ENCODE results near the gene RBM4B.
A peak's percentile ranks its signal among the peaks of the same experiment; 100 is the strongest.
"Not testable (repeated sequence)": the region's sequence is repeated elsewhere in the genome, so short reads cannot be mapped to it uniquely, and the experiment has no call there.

The RBM4B gene

GRCh38 chr11:66639814-66640340 is 37.8 kb downstream of the RBM4B start:
- DNase-seq: not testable (repeated sequence)

DNA sequence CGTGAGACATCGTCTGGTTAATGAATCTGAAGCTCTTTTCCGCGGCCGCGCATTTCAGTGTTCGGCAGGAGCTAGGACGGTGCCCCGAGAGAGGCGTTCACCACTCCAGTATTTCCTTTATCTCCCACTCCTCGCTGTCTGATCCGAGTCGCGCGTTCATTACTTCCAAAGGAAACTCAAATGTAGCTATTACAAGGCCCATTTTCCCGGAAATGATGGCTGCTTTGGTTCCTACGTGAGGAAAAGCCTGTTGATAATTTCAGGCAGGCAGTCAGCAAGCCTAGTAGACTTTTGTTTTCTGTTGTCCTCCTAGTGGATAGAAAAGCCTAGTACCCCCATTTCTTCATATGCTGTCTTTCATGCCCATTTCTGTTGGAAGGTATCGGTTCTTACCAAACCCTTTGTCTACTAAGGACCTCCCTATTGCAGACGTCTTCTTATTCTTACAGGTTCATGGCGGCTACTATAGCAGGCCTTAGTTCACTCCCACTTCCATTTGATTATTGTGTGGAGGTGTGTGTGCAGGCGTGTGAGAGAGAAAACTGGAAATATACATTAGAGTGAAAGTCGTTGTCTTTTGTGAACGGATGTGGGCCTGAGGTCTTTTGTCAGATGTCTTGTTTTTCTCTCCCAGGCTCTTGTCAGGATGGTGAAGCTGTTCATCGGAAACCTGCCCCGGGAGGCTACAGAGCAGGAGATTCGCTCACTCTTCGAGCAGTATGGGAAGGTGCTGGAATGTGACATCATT is 38.4 kb downstream of the RBM4B start:
- peak in 5 of 6 experiments; percentile 22 to 76 (median 57) for DNase-seq

DNA sequence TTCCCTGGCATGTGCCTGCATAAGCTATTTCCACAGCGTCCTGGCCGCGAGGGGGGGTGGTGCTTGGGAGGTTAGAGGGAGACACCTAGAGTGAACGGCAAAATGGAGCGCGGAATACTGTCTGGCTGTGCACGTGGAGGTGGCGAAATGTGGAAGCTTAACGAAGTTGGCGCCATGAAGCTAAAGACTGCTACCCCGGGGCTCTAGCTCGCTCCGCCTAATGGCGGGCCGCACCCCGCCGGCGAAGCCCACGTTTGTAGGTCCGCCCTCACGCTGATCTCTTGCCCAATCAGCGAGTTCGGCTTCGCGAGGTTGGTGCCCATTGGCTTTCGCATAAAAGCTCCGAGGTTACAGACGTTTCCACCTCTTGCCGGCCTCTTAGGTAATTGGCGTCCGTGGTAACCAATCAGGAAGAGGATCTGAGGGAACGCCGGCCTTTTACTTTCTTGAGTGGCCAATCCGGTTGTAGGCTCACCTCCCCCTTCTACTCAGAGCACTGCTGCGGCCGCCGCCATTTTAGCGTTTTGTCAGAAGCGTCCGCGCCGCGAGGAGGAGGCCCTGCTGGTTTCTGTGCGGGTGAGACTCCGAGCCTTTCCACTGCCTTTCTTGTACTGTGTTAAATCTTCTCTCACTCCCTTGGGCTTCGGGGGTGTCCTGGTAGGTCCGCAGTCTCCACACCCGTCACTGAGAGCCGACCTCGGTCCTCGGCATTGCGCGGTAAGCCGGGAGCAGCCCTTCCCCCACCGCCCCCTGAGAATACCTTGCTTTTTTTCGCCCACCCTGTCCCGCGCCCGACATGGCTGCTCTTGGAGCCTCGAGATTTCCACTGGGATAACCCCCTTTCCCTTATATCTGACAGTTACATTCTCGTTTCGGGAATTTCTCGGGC is 39.3 kb downstream of the RBM4B start, which contains the start of gene RBM4:
Gene RBM4, plus strand, starts transcription at position 527 of the 889 bp plus-strand sequence. CDS start 1,009 bp downstream, outside the sequence.
- DNase-seq: peak; percentile 85 to 99 (median 97)

DNA sequence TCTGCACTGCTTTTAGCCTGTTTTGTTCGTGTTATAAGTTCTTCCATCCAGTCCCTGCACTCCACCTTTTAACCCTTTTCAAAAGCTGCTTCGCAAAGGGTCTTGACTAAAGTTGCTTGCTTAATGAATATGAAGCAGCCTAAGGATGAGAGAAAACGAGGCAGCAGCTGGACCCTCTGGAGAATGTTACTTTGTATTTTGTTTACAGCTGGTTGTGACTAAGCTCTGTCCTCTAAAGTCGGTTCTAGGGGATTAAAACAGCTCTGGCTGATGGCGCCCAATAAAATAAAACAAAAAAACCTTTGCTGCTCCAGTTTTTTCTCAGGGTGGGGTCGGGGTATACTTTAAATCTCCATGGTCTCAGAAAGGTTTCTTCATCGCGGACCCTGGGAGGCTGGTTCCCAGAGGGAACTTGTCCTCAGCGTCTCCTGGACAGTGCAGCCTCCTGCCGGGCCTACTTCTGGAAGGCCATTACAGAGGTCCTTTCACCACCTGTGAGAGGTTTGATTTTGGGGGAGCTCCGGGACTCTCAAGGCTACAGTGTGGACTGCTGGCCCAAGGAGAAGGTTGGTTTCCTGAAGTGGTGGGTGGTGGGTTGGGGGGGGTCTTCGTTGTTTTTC is 40.0 kb downstream of the RBM4B start:
- DNase-seq: no peak

DNA sequence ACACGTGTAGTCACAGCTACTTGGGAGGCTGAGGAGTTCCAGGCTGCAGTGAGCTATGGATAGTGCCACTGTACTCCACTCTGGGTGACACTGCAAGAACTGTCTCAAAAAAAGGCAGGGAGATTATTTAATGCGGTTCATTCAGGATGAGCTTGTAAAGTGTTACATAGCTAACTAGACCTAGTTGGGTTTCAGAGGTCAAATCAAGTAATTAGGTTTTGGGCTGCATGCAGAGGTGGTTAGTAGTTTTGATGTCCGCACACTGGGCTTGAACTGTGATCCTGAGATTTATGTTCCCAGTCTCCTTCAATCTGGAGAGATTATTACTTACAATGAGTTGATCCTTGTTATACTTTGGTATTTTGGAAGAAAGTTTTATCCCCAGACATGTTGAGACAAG is 41.3 kb downstream of the RBM4B start:
- no peak for DNase-seq

- DNase-seq: no peak
These were observed 44.7 kb downstream of the RBM4B start for GRCh38 chr11:66632952-66633351.

DNA sequence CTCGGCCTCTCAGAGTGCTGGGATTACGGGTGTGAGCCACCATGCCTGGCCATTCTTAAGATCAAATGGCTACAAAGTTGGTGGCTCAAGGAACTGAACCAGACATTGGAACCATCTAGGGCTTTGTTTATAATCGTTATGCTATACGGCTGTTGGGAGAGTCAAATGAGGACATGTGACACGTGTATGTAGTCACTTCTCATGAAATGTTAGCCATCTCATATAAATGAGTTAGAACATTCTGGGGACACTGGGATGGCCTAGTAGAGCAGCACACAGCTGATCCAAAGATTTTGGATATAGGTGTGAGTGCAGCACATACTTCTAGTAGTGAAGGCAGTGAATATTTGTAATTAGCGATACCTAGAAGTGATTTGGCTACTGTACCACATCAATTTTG is 45.8 kb downstream of the RBM4B start:
- DNase-seq: no peak

GRCh38 chr11:66629356-66629755 is 48.3 kb downstream of the RBM4B start:
- DNase-seq: no peak

DNA sequence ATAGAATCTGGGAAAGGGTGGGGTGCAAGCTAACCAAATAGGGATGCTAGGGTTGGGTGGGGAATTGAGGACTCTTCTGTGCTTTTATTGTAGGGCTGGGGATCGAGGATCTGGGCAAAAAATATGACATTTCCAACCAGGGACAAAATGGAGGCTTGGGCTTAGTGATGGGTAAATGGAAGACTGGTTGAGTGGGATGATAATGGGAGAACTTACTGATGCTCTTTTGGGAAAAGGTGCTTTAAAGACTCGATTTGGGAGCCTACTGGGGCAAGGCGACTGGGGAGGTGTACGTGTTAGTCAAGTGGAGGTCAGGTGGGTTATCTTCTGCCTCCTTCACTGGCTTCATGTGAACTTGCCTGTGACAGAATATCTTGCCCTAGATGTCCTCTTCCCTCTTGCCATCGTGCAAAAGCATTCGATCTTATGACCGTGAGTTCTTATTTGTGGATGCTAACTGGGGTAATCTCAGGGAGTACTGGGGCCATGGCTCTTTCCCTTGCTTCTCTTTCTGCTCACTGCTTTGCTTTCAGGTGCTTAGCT is 49.6 kb downstream of the RBM4B start:
- DNase-seq: no peak

- DNase-seq: no peak
These were observed 50.8 kb downstream of the RBM4B start for GRCh38 chr11:66626926-66627325.

GRCh38 chr11:66626382-66626781 is 51.3 kb downstream of the RBM4B start:
- DNase-seq: no peak

DNA sequence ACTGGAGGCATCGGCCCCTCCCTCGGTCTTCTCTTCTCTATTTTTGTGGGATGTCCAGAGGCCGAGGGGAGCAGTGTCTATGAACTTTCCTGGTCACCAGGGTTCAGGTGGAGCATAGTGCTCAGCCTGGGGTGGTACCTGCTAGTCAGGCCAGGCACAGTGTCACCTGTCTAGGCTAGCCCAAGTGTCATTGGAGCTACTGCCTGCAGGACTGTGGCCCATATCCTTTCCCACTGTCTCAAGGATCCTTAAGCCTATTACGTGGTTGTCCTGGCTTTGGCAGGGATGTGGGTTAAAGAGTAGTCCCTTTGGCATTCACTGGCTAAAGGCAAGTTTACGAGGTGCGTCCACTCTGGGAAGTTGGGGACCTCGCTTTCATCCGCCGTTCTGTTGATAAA is 51.9 kb downstream of the RBM4B start:
- DNase-seq: no peak

- DNase-seq: no peak
These were observed 52.5 kb downstream of the RBM4B start for GRCh38 chr11:66625041-66625751.

DNA sequence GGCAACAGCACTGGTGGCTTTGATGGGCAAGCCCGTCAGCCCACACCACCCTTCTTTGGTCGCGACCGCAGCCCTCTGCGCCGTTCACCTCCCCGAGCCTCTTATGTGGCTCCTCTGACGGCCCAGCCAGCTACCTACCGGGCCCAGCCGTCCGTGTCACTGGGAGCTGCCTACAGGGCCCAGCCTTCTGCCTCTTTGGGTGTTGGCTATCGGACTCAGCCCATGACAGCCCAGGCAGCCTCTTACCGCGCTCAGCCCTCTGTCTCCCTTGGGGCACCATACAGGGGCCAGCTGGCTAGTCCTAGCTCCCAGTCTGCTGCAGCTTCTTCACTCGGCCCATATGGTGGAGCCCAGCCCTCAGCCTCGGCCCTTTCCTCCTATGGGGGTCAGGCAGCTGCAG is 53.2 kb downstream of the RBM4B start:
- no peak for DNase-seq

DNA sequence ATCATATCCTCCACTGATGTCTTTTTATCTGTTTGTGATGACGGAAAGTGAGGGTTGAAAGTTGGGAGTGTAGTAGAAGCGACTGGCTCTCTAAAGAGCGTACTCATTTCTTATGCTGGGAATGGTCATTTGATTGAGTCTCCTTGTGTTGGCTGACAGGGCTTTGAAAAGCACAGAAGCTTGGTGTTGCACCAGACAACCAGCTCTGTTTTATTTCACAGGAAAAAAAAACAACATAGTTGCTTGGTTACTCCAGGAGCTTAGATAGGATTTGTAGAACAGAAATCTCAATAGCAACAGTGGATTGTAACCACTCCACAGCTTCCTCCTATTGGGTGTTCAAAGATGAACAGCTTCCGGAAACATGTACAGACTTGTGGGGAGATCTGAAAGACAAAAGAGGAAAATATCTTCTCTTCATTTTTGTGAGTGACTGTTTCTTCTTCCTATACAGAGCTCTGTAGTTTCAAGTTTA is 58.6 kb downstream of the RBM4B start:
- DNase-seq: peak; percentile 28 to 89 (median 65)

- DNase-seq: peak in 2 of 6 experiments; percentile 30 to 40
These were observed 60.4 kb downstream of the RBM4B start for GRCh38 chr11:66617155-66617834.

GRCh38 chr11:66616379-66617154 is 61.1 kb downstream of the RBM4B start, which contains the start of gene RBM14:
TSS of gene RBM14 (plus strand) at chr11:66616630. CDS start at chr11:66616721, 91 bp downstream.
- peak; percentile 97 to 99 (median 98) for DNase-seq

Data from stimulated activated naive CD4-positive, alpha-beta T cell (primary cell).